K562 (cell line): ENCODE measurements around the gene TMEM19. TPM values are rescaled to one million over a fixed set of nuclear protein-coding genes. Genes with fewer than 3 reads are reported as not detected.
A peak's percentile ranks its signal among the peaks of the same experiment; 100 is the strongest.

Experiments
- ATAC-seq: fragments of 200-7000 bp; cut with Tn5 transposase; 3 replicates; pipeline ENCODE4 v1.9.1; 2020; ENCODE audit warnings: moderate library complexity
- BruUV-seq: library from RNA; stranded (reverse); fragments of 400-500 nt; replicated peaks from 2 replicates; lab custom pipeline; 2021; lab: Mats Ljungman, UMichigan
- CTCF ChIA-PET: fragments of 300-600 bp; formaldehyde crosslinking; extraction: SDS; loops from one replicate; lab custom pipeline; 2021; ENCODE audit warnings: low intra/inter-chr PET ratio; lab: Yijun Ruan, JAX
- POLR2A ChIA-PET: fragments of 300-600, 350-650 bp; sonication (Branson Sonifier 250); formaldehyde crosslinking; extraction: SDS; loops from one replicate; lab custom pipeline; 2021; ENCODE audit warnings: antibody characterized with exemption, inconsistent platforms; lab: Yijun Ruan, JAX
- DNase-seq, 4 experiments: peaks; one replicate each; pipeline versions ENCODE4 v3.0.0 to v3.0.0-alpha.2; 2011 to 2018; ENCODE audit warnings: low spot score in 3 of 4, mixed read lengths in 3 of 4; ENCODE audit errors: extremely low read depth in 1 of 4
- FAIRE-seq: peaks from 2 replicates; lab custom pipeline; 2011; peaks lifted over from hg19 to GRCh38; lab: Jason Lieb, UNC
- H2AFZ ChIP-seq: 2 replicates; pipeline ENCODE4 v1.6.0; 2011; ENCODE audit warnings: low read depth, low read length, control low read depth, inconsistent platforms
- H3K27ac ChIP-seq: fragments of 200-600 bp; 3 replicates; pipeline ENCODE4 v1.8.0; 2011; ENCODE audit warnings: low read depth, mild to moderate bottlenecking, control low read depth, inconsistent platforms, low read length, moderate library complexity, mixed read lengths; ENCODE audit errors: extremely low read depth
- H3K27me3 ChIP-seq, 2 experiments: fragments of 300-600 bp in 1 of 2; 2 replicates in 1 of 2; 3 replicates in 1 of 2; pipeline versions ENCODE4 v1.6.0 to v1.8.0; 2011; ENCODE audit warnings: inconsistent platforms in 2 of 2, low read length in 2 of 2, mild to moderate bottlenecking in 1 of 2, mixed read lengths in 1 of 2, moderate library complexity in 1 of 2; ENCODE audit not compliant: control insufficient read depth in 2 of 2, insufficient read depth in 2 of 2
- H3K36me3 ChIP-seq: fragments of 300-600 bp; 3 replicates; pipeline ENCODE4 v1.8.0; 2011; ENCODE audit warnings: mild to moderate bottlenecking, low read length, inconsistent platforms; ENCODE audit not compliant: control insufficient read depth, insufficient read depth
- H3K4me1 ChIP-seq, 2 experiments: fragments of 200-600 bp in 1 of 2; replicated peaks in 1 of 2; 2 replicates in 1 of 2; 3 replicates in 1 of 2; pipeline versions ENCODE4 v1.5.1 to v1.8.0; 2011; ENCODE audit warnings: inconsistent platforms in 2 of 2, low read length in 2 of 2, mild to moderate bottlenecking in 1 of 2, mixed read lengths in 1 of 2, moderate library complexity in 1 of 2; ENCODE audit not compliant: control insufficient read depth in 2 of 2, insufficient read depth in 2 of 2
- H3K4me2 ChIP-seq: 2 replicates; pipeline ENCODE4 v1.6.1; 2011; ENCODE audit warnings: low read length, control low read depth, inconsistent platforms, mixed read lengths; ENCODE audit not compliant: insufficient read depth
- H3K4me3 ChIP-seq: fragments of 200-600 bp; sonication (generic), shearing (Covaris generic); 2 replicates; pipeline ENCODE4 v1.5.1; 2016; ENCODE audit warnings: control low read depth, inconsistent platforms
- H3K79me2 ChIP-seq: fragments of 200-600 bp; 3 replicates; pipeline ENCODE4 v1.8.0; 2011; ENCODE audit warnings: low read length, inconsistent platforms; ENCODE audit not compliant: control insufficient read depth, insufficient read depth
- H3K9ac ChIP-seq, 2 experiments: 2 replicates each; pipeline versions ENCODE4 v1.6.0 to v1.6.1; 2011; ENCODE audit warnings: low read depth in 2 of 2, low read length in 2 of 2, control low read depth in 1 of 2, inconsistent platforms in 1 of 2, mild to moderate bottlenecking in 1 of 2, mixed read lengths in 1 of 2; ENCODE audit not compliant: insufficient read depth in 1 of 2
- H3K9me1 ChIP-seq: one replicate; pipeline ENCODE4 v1.6.0; 2011; ENCODE audit warnings: inconsistent platforms, mild to moderate bottlenecking, low read length, moderate library complexity; ENCODE audit not compliant: control insufficient read depth, insufficient read depth
- H3K9me3 ChIP-seq: replicated peaks from 2 replicates; pipeline ENCODE4 v1.5.1; 2011; ENCODE audit warnings: low read depth, low read length, inconsistent platforms; ENCODE audit not compliant: control insufficient read depth, insufficient read depth
- H4K20me1 ChIP-seq: replicated peaks from 2 replicates; pipeline ENCODE4 v1.6.1; 2011; ENCODE audit warnings: low read length, inconsistent platforms, mixed read lengths; ENCODE audit not compliant: control insufficient read depth, insufficient read depth
- HNRNPLL ChIP-seq: fragments of 200-400 bp; formaldehyde crosslinking; IDR thresholded peaks from 2 replicates; pipeline ENCODE4 v1.6.1; 2017; ENCODE audit warnings: low read length, low read depth, mild to moderate bottlenecking; ENCODE audit not compliant: poor library complexity, severe bottlenecking
- ILF3 ChIP-seq: fragments of 450-650 bp; IDR thresholded peaks from 2 replicates; pipeline ENCODE4 v1.6.1; 2018; ENCODE audit warnings: antibody characterized with exemption, mild to moderate bottlenecking, moderate library complexity, borderline replicate concordance
- NCOA2 ChIP-seq, 2 experiments: fragments of 450-650 bp; IDR thresholded peaks; 2 replicates each; pipeline ENCODE4 v1.6.1; 2018; ENCODE audit warnings: mild to moderate bottlenecking in 2 of 2, moderate library complexity in 1 of 2; ENCODE audit not compliant: partially characterized antibody in 2 of 2
- TFAM ChIP-seq: fragments of 250-450 bp; sonication (Bioruptor Pico); conservative IDR thresholded peaks from 2 replicates; pipeline ENCODE4 v1.5.0; 2021; ENCODE audit warnings: mild to moderate bottlenecking, moderate library complexity
- ZNF197 ChIP-seq: fragments of 200-800 bp; sonication (Bioruptor generic); IDR thresholded peaks from 2 replicates; pipeline ENCODE4 v1.6.1; 2016; ENCODE audit warnings: low read depth, missing genetic modification characterization, missing compliant biosample characterization
- ZNF3 ChIP-seq: fragments of 250-450 bp; sonication (Bioruptor Pico); IDR thresholded peaks from 2 replicates; pipeline ENCODE4 v1.5.0; 2021; ENCODE audit warnings: mild to moderate bottlenecking, moderate library complexity
- ZNF444 ChIP-seq: fragments of 250-450 bp; sonication (Bioruptor Pico); IDR thresholded peaks from 2 replicates; pipeline ENCODE4 v1.4.0; 2020; ENCODE audit warnings: mild to moderate bottlenecking, moderate library complexity
- WGBS: fragments of 100-300 bp; shearing (Covaris generic); methylation state at CpG from one replicate; pipeline ENCODE4 v1.1.6; 2016; ENCODE audit warnings: low coverage, mixed read lengths; ENCODE audit not compliant: insufficient coverage; ENCODE audit errors: missing lambda C conversion rate; 5-methylcytosine and 5-hydroxymethylcytosine counted together
- in situ Hi-C: fragments of 300-500 bp; cut with MboI; formaldehyde crosslinking; loops from 4 replicates; pipeline ENCODE4 v1.15.0; 2018; ENCODE audit warnings: inconsistent platforms, mixed read lengths
- intact Hi-C: fragments of 100-400 bp; cut with micrococcal nuclease; formaldehyde crosslinking; loops from 2 replicates; pipeline ENCODE4 v1.14.2; 2022
- polyA plus RNA-seq, 8 experiments: library from polyadenylated mRNA; depleted of rRNA in 4 of 8; stranded (reverse) in 5 of 8; unstranded in 3 of 8; fragments of >200 nt; fragmentation: Nextera tagmentation in 2 of 8; fragmentation: Illumina TruSeq in 1 of 8; extraction: Ambion mirVana in 2 of 8; extraction: Trizol in 1 of 8; gene quantifications; 2 replicates each; pipeline versions ENCODE4 v1.2.1 to v1.2.3, GENCODE V29; 2011 to 2014; ENCODE audit warnings: inconsistent platforms in 1 of 8, missing spikeins in 1 of 8
- total RNA-seq, 7 experiments: library from RNA; depleted of rRNA in 6 of 7; stranded (reverse); fragments of >200 nt in 6 of 7; fragmentation: Illumina TruSeq in 2 of 7; extraction: Trizol in 2 of 7; gene quantifications; 2 replicates each; pipeline versions ENCODE4 v1.2.1 to v1.2.3, GENCODE V29; 2011 to 2021; ENCODE audit warnings: low replicate concordance in 1 of 7
- TF ChIP-seq, protein P1 (sequence below): sonication (generic); formaldehyde crosslinking; IDR thresholded peaks from 2 replicates; pipeline ENCODE4 v1.9.0; 2022; ENCODE audit warnings: mild to moderate bottlenecking, missing genetic modification reagents
- TF ChIP-seq, protein P2 (sequence below): fragments of 450-650 bp; IDR thresholded peaks from 2 replicates; pipeline ENCODE4 v1.7.1; 2018; ENCODE audit warnings: mild to moderate bottlenecking, low read depth; ENCODE audit not compliant: partially characterized antibody
- TF ChIP-seq, protein P3 (sequence below): sonication (generic); formaldehyde crosslinking; IDR thresholded peaks from 2 replicates; pipeline ENCODE4 v1.8.0; 2022; ENCODE audit warnings: missing genetic modification reagents, mild to moderate bottlenecking, borderline replicate concordance

Gene TMEM19
- total and polyA plus RNA-seq, 9 of the 15 experiments (the other 6 are each of a cell fraction or from before 2014, with no cell fraction given), result 8.2 to 24.2 (median 17.2) TPM

DNA sequence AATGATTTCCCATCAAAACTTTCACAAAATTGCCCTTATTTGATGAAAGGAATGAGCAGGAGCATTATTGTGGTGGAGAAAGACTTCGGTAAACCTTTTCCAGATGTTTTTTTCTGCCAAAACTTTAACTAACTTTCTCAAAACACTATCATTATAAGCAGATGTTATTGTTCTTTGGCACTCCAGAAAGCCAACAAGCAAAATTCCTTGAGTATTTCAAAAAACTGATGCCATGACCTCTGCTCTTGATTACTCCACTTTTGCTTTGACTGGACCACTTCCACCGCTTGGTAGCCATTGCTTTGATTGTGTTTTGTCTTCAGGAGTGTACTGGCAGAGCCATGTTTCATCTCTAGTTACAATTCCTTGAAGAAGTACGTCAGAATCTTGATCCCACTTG lies 39.1 kb downstream of the TMEM19 start:
- Histone ChIP-seq H3K27ac (no peak overlapping the region), H3K9me3 (no peaks in the 10 kb centered on the region), H4K20me1 (no peaks in the 10 kb centered on the region), H3K9ac (no peak overlapping the region), H3K4me2 (no peak overlapping the region), H3K27me3 (no peaks in the 10 kb centered on the region), H3K79me2 (no peaks in the 10 kb centered on the region), H3K9me1 (no peaks in the 10 kb centered on the region), H2AFZ (peak overlapping the region; percentile 36; the same call in 1 of the 2 replicates), H3K36me3 (no peaks in the 10 kb centered on the region), H3K4me3 (no peak overlapping the region), H3K4me1 (peaks cover 0 to 9% of the 10 kb centered on the region in 2 experiments; a peak in 2 of 5 replicates)
- ATAC-seq (no peak), FAIRE-seq (peak; percentile 62), DNase-seq (no peak)
- no TSS peak for BruUV-seq
- in situ Hi-C loops, result no loop called here
- POLR2A ChIA-PET, result no interaction called here
- no peak for TF ChIP-seq ZNF444 (CRISPR knock-in tag)
- WGBS, result 57% methylated on average over 3 of the region's 3 CpGs
- CTCF ChIA-PET, result no interaction called here
- intact Hi-C loops, result no loop called here

DNA sequence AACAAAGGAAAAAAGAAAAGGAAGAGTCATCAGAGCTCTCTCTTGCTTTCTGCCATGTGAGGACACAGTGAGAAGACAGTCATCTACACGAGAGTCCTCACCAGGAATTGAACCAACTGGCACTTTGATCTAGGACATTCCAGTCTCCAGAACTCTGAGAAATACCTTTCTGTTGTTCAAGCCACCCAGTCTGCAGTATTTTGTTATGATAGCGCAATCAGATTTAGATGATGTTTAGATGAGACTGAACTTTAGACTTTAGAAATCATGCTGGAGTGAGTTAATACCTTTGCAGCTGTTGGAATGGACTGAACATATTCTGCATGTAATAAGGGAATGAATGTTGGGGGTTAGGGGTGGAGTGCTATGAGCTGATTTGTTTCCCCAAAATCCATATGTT lies 40.7 kb downstream of the TMEM19 start:
- Histone ChIP-seq H3K27me3 (no peaks in the 10 kb centered on the region), H4K20me1 (no peaks in the 10 kb centered on the region), H3K9me3 (no peaks in the 10 kb centered on the region), H3K79me2 (no peaks in the 10 kb centered on the region), H2AFZ (no peak overlapping the region), H3K36me3 (no peaks in the 10 kb centered on the region), H3K27ac (no peak overlapping the region), H3K9me1 (no peaks in the 10 kb centered on the region), H3K4me2 (no peak overlapping the region), H3K9ac (no peak overlapping the region), H3K4me1 (peaks cover 0 to 7% of the 10 kb centered on the region in 2 experiments; a peak in 2 of 5 replicates), H3K4me3 (no peak overlapping the region)
- no peak for ATAC-seq
- in situ Hi-C loops (no loop called here), intact Hi-C loops (no loop called here)
- WGBS, result 44% methylated on average over 2 of the region's 2 CpGs
- FAIRE-seq, result no peak
- BruUV-seq, result no TSS peak
- no peak for DNase-seq
- CTCF ChIA-PET, result no interaction called here
- POLR2A ChIA-PET, result no interaction called here
- TF ChIP-seq, protein P1, sequence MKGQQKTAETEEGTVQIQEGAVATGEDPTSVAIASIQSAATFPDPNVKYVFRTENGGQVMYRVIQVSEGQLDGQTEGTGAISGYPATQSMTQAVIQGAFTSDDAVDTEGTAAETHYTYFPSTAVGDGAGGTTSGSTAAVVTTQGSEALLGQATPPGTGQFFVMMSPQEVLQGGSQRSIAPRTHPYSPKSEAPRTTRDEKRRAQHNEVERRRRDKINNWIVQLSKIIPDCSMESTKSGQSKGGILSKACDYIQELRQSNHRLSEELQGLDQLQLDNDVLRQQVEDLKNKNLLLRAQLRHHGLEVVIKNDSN (CRISPR knock-in tag), result no peak
- TF ChIP-seq HNRNPLL (no peak), TFAM (CRISPR knock-in tag) (no peak), ZNF197 (CRISPR knock-in tag) (no peak), ZNF3 (no peak), NCOA2 (IDR thresholded peaks at IDR 0.05; ENCODE audit: partially characterized antibody in 2 of 2) (no peak), ILF3 (no peak)
- TF ChIP-seq, protein P2, sequence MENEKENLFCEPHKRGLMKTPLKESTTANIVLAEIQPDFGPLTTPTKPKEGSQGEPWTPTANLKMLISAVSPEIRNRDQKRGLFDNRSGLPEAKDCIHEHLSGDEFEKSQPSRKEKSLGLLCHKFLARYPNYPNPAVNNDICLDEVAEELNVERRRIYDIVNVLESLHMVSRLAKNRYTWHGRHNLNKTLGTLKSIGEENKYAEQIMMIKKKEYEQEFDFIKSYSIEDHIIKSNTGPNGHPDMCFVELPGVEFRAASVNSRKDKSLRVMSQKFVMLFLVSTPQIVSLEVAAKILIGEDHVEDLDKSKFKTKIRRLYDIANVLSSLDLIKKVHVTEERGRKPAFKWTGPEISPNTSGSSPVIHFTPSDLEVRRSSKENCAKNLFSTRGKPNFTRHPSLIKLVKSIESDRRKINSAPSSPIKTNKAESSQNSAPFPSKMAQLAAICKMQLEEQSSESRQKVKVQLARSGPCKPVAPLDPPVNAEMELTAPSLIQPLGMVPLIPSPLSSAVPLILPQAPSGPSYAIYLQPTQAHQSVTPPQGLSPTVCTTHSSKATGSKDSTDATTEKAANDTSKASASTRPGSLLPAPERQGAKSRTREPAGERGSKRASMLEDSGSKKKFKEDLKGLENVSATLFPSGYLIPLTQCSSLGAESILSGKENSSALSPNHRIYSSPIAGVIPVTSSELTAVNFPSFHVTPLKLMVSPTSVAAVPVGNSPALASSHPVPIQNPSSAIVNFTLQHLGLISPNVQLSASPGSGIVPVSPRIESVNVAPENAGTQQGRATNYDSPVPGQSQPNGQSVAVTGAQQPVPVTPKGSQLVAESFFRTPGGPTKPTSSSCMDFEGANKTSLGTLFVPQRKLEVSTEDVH, result no peak
- TF ChIP-seq, protein P3, sequence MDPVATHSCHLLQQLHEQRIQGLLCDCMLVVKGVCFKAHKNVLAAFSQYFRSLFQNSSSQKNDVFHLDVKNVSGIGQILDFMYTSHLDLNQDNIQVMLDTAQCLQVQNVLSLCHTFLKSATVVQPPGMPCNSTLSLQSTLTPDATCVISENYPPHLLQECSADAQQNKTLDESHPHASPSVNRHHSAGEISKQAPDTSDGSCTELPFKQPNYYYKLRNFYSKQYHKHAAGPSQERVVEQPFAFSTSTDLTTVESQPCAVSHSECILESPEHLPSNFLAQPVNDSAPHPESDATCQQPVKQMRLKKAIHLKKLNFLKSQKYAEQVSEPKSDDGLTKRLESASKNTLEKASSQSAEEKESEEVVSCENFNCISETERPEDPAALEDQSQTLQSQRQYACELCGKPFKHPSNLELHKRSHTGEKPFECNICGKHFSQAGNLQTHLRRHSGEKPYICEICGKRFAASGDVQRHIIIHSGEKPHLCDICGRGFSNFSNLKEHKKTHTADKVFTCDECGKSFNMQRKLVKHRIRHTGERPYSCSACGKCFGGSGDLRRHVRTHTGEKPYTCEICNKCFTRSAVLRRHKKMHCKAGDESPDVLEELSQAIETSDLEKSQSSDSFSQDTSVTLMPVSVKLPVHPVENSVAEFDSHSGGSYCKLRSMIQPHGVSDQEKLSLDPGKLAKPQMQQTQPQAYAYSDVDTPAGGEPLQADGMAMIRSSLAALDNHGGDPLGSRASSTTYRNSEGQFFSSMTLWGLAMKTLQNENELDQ (CRISPR knock-in tag), result no peak
